ENCODE data around the gene PEPD. TPM values are rescaled to one million over a fixed set of nuclear protein-coding genes. Genes with fewer than 3 reads are reported as not detected.

The PEPD gene
- total RNA-seq, 4 donors from 2014 or later: 92.6 to 323 (median 218) TPM

- TF ChIP-seq EP300 (IDR thresholded peaks at IDR 0.05; ENCODE audit: low read depth): no peak
- no peak for DNase-seq
- H3K9me3 ChIP-seq: no peaks in the 10 kb centered on the region
- in situ Hi-C loops (cut with MboI; ENCODE audit: low pct_ligation_motif_present in 1 of 4, low pct_unique_long_range_greater_than_20kb in 1 of 4, low sequenced_read_pairs in 3 of 4): no loop called here
- WGBS, 2 donors (ENCODE audit: low coverage in 1 of 2): 89% methylated on average over 4 of the region's 4 CpGs; no CpG with 5 or more reads in 1 of the 2 donors
- peaks cover 13 to 31% (median 22%) of the 10 kb centered on the region in 4 donors for H3K4me1 ChIP-seq
- no peak overlapping the region for H3K27ac ChIP-seq
- no peaks in the 10 kb centered on the region for H3K27me3 ChIP-seq
- H3K4me3 ChIP-seq: no peak overlapping the region
- H3K36me3 ChIP-seq: peaks cover 0 to 4% (median 0%) of the 10 kb centered on the region in 4 donors
- intact Hi-C loops (cut with DNase I; ENCODE audit: low total_unique reads): no loop called here
Measured at GRCh38 chr19:33381101-33381500, 140.5 kb downstream of the PEPD start.

- no peaks in the 10 kb centered on the region for H3K9me3 ChIP-seq
- no peaks in the 10 kb centered on the region for H3K27me3 ChIP-seq
- no peak for DNase-seq
- in situ Hi-C loops (cut with MboI; ENCODE audit: low pct_ligation_motif_present in 1 of 4, low pct_unique_long_range_greater_than_20kb in 1 of 4, low sequenced_read_pairs in 3 of 4) (no loop called here), intact Hi-C loops (cut with DNase I; ENCODE audit: low total_unique reads) (no loop called here)
- no peak overlapping the region for H3K27ac ChIP-seq
- TF ChIP-seq EP300 (IDR thresholded peaks at IDR 0.05; ENCODE audit: low read depth): no peak
- TF ChIP-seq, protein P1, sequence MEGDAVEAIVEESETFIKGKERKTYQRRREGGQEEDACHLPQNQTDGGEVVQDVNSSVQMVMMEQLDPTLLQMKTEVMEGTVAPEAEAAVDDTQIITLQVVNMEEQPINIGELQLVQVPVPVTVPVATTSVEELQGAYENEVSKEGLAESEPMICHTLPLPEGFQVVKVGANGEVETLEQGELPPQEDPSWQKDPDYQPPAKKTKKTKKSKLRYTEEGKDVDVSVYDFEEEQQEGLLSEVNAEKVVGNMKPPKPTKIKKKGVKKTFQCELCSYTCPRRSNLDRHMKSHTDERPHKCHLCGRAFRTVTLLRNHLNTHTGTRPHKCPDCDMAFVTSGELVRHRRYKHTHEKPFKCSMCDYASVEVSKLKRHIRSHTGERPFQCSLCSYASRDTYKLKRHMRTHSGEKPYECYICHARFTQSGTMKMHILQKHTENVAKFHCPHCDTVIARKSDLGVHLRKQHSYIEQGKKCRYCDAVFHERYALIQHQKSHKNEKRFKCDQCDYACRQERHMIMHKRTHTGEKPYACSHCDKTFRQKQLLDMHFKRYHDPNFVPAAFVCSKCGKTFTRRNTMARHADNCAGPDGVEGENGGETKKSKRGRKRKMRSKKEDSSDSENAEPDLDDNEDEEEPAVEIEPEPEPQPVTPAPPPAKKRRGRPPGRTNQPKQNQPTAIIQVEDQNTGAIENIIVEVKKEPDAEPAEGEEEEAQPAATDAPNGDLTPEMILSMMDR (IDR thresholded peaks at IDR 0.05): no peak
- TF ChIP-seq POLR2AphosphoS5 (IDR thresholded peaks at IDR 0.05): no peak
- no peak for TF ChIP-seq POLR2A (IDR thresholded peaks at IDR 0.05)
- H3K4me1 ChIP-seq: peaks cover 20 to 47% (median 37%) of the 10 kb centered on the region in 4 donors
- no peak overlapping the region for H3K4me3 ChIP-seq
- WGBS, 2 donors (ENCODE audit: low coverage in 1 of 2): 95% methylated on average over 8 to 16 of the region's 16 CpGs
- peaks cover 0 to 4% (median 0%) of the 10 kb centered on the region in 4 donors for H3K36me3 ChIP-seq
Measured at GRCh38 chr19:33379151-33379829, 142.3 kb downstream of the PEPD start.

- peaks cover 20 to 50% (median 40%) of the 10 kb centered on the region in 4 donors for H3K4me1 ChIP-seq
- WGBS, 2 donors (ENCODE audit: low coverage in 1 of 2): 82 to 91% methylated on average over 7 to 12 of the region's 12 CpGs
Measured at GRCh38 chr19:33377586-33378475, 143.8 kb downstream of the PEPD start.

DNA sequence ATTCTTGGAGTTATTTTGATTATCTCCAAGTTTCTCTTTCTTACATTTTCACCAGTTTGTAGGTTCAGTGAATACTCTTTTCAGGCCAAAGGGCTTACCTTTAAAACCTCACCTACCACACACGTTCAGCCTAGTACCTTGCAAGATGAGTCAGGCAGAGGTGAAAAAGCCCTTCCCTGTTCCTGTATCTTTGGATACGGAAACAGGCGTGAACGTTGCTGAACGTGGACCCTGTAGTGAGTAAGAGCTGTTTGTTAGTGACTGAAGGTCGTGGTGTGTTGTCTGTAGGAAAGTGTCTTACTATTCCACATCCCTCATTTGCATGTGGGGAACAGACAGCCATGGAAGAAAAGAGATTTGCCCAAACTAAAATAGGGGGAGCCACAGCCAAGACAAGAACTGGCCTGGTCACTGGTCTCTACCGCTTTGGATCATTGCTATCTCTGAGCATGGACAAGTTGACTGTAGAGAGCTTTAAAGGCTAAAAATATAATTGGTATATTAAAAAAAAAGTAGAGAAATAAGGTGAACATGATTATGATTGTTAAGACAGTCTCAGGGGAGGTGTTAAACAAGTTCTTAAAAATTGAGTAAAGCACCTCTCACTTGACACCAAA is 144.5 kb downstream of the PEPD start:
- Histone ChIP-seq H3K9me3 (no peaks in the 10 kb centered on the region), H3K4me1 (peaks cover 20 to 52% (median 40%) of the 10 kb centered on the region in 4 donors), H3K4me3 (peak overlapping the region in 1 of 4 donors; percentile 27), H3K27ac (peak overlapping the region; percentile 98 to 100 (median 100)), H3K27me3 (no peaks in the 10 kb centered on the region), H3K36me3 (peaks cover 0 to 4% (median 0%) of the 10 kb centered on the region in 4 donors)
- DNase-seq: peak; percentile 60
- in situ Hi-C loops (cut with MboI; ENCODE audit: low pct_ligation_motif_present in 1 of 4, low pct_unique_long_range_greater_than_20kb in 1 of 4, low sequenced_read_pairs in 3 of 4) (no loop called here), intact Hi-C loops (cut with DNase I; ENCODE audit: low total_unique reads) (no loop called here)
- WGBS, 2 donors (ENCODE audit: low coverage in 1 of 2): 49 to 100% methylated on average over 1 to 7 of the region's 7 CpGs
- TF ChIP-seq POLR2A (IDR thresholded peaks at IDR 0.05) (peak; percentile 28), EP300 (IDR thresholded peaks at IDR 0.05; ENCODE audit: low read depth) (no peak), POLR2AphosphoS5 (IDR thresholded peaks at IDR 0.05) (peak in 2 of 3 donors; percentile 47 to 66)
- TF ChIP-seq, protein P1 (IDR thresholded peaks at IDR 0.05): no peak

More at GRCh38 chr19:33377586-33378475, 143.8 kb downstream of the PEPD start:
- Histone ChIP-seq H3K9me3 (no peaks in the 10 kb centered on the region), H3K36me3 (peaks cover 0 to 4% (median 0%) of the 10 kb centered on the region in 4 donors), H3K27me3 (no peaks in the 10 kb centered on the region), H3K4me3 (no peak overlapping the region), H3K27ac (peak overlapping the region; percentile 98 to 100 (median 100))
- intact Hi-C loops (cut with DNase I; ENCODE audit: low total_unique reads): no loop called here
- in situ Hi-C loops (cut with MboI; ENCODE audit: low pct_ligation_motif_present in 1 of 4, low pct_unique_long_range_greater_than_20kb in 1 of 4, low sequenced_read_pairs in 3 of 4): no loop called here
- DNase-seq: no peak
- TF ChIP-seq, protein P1 (IDR thresholded peaks at IDR 0.05): no peak
- TF ChIP-seq POLR2A (IDR thresholded peaks at IDR 0.05) (no peak), EP300 (IDR thresholded peaks at IDR 0.05; ENCODE audit: low read depth) (no peak), POLR2AphosphoS5 (IDR thresholded peaks at IDR 0.05) (no peak)

Data from transverse colon (tissue), 4 donors.